GM23248 (cell line): ENCODE measurements around the gene LMO2. TPM values are rescaled to one million over a fixed set of nuclear protein-coding genes. Genes with fewer than 3 reads are reported as not detected.
A peak's percentile ranks its signal among the peaks of the same experiment; 100 is the strongest.

Experiments
- DNase-seq: peaks from one replicate; pipeline ENCODE4 v3.0.0-alpha.2; 2015
- H2AFZ ChIP-seq: fragments of 200-600 bp; sonication (generic); 2 replicates; pipeline ENCODE4 v1.6.1; 2016; ENCODE audit warnings: antibody characterized with exemption
- H3F3A ChIP-seq: fragments of 200-600 bp; sonication (generic); 2 replicates; pipeline ENCODE4 v1.6.1; 2016; ENCODE audit warnings: mild to moderate bottlenecking, antibody characterized with exemption, mixed run types; ENCODE audit not compliant: insufficient read depth
- H3K27ac ChIP-seq: fragments of 200-600 bp; sonication (generic); 2 replicates; pipeline ENCODE4 v1.5.1; 2016; ENCODE audit warnings: mild to moderate bottlenecking
- H3K27me3 ChIP-seq: fragments of 200-600 bp; sonication (generic); replicated peaks from 2 replicates; pipeline ENCODE4 v1.6.1; 2016; ENCODE audit warnings: mild to moderate bottlenecking; ENCODE audit not compliant: insufficient read depth
- H3K36me3 ChIP-seq: fragments of 200-600 bp; sonication (generic); 2 replicates; pipeline ENCODE4 v1.6.1; 2016; ENCODE audit warnings: low read depth, mild to moderate bottlenecking
- H3K4me1 ChIP-seq: fragments of 200-600 bp; sonication (generic); 2 replicates; pipeline ENCODE4 v1.6.1; 2016; ENCODE audit warnings: mild to moderate bottlenecking; ENCODE audit not compliant: insufficient read depth
- H3K4me2 ChIP-seq: fragments of 200-600 bp; sonication (generic); one replicate; pipeline ENCODE4 v1.6.1; 2016; ENCODE audit warnings: mild to moderate bottlenecking; ENCODE audit not compliant: unreplicated experiment
- H3K4me3 ChIP-seq: fragments of 200-600 bp; sonication (generic); 2 replicates; pipeline ENCODE4 v1.5.1; 2016; ENCODE audit warnings: mild to moderate bottlenecking
- H3K79me2 ChIP-seq: fragments of 200-600 bp; sonication (generic); 2 replicates; pipeline ENCODE4 v1.6.1; 2016; ENCODE audit warnings: mild to moderate bottlenecking; ENCODE audit not compliant: insufficient read depth
- H3K9ac ChIP-seq: fragments of 200-600 bp; sonication (generic); 2 replicates; pipeline ENCODE4 v1.6.1; 2016; ENCODE audit warnings: mild to moderate bottlenecking
- H3K9me2 ChIP-seq: fragments of 200-600 bp; sonication (generic); 2 replicates; pipeline ENCODE4 v1.6.1; 2016; ENCODE audit warnings: mixed run types, mild to moderate bottlenecking, moderate library complexity; ENCODE audit not compliant: insufficient read depth
- H3K9me3 ChIP-seq: fragments of 200-600 bp; sonication (generic); one replicate; pipeline ENCODE4 v1.6.1; 2017; ENCODE audit warnings: low read depth
- H4K20me1 ChIP-seq: fragments of 200-600 bp; sonication (generic); 2 replicates; pipeline ENCODE4 v1.6.0; 2016; ENCODE audit not compliant: insufficient read depth
- EZH2 ChIP-seq: fragments of 200-600 bp; sonication (generic); IDR thresholded peaks from 2 replicates; pipeline ENCODE4 v1.6.1; 2018; ENCODE audit warnings: antibody characterized with exemption, mild to moderate bottlenecking; ENCODE audit not compliant: insufficient read depth, poor library complexity, severe bottlenecking
- EZH2phosphoT487 ChIP-seq: fragments of 200-600 bp; sonication (generic); IDR thresholded peaks from 2 replicates; pipeline ENCODE4 v1.6.1; 2018; ENCODE audit warnings: antibody characterized with exemption, moderate library complexity, mild to moderate bottlenecking, low read depth; ENCODE audit not compliant: insufficient read depth
- WGBS, 2 experiments: methylation state at CpG; one replicate each; pipeline ENCODE4 v1.1.6; 2015 to 2017; ENCODE audit warnings: low lambda C conversion rate in 2 of 2, low coverage in 1 of 2; ENCODE audit errors: missing lambda C conversion rate in 2 of 2; 5-methylcytosine and 5-hydroxymethylcytosine counted together
- in situ Hi-C: fragments of 300-500 bp; cut with MboI; formaldehyde crosslinking; loops from 2 replicates; pipeline ENCODE4 v1.15.0; 2020
- polyA plus RNA-seq: library from polyadenylated mRNA; unstranded; fragments of >200 nt; fragmentation: Nextera tagmentation; extraction: Ambion mirVana; gene quantifications from 2 replicates; pipeline ENCODE4 v1.2.1, GENCODE V29; 2016
- total RNA-seq: library from RNA; depleted of rRNA; stranded (reverse); fragments of >200 nt; shearing (Covaris generic); gene quantifications from 2 replicates; pipeline ENCODE4 v1.2.3, GENCODE V29; 2014

Gene LMO2
- total and polyA plus RNA-seq, 2 experiments from 2014 or later = not detected

DNA sequence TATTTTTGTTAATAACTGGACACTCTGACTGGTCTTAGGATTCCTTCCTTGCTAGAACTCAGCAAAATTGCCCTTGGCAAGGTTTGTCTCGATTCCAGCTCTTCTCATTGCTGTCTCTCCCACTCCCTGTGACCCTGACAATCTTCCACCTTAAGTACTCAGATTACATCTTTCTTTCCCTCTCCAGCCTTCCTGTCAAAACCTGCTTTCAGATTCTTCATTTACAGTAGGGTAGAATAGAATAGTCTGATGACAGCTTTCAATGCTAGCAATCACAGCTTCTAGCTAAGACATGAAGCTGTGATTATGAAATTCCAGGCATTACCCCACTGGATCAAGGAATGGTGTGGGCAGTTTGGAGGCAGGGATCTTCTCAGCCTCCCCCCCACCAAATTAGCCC lies 39.2 kb upstream of the LMO2 start:
- DNase-seq = no peak
- Histone ChIP-seq H3K4me3 (no peak overlapping the region), H3K4me1 (peaks cover 9% of the 10 kb centered on the region), H4K20me1 (no peaks in the 10 kb centered on the region), H3K9me2 (no peaks in the 10 kb centered on the region), H3K4me2 (no peak overlapping the region), H3K9me3 (no peaks in the 10 kb centered on the region), H2AFZ (no peak overlapping the region), H3K27ac (no peak overlapping the region), H3K36me3 (no peaks in the 10 kb centered on the region), H3K27me3 (peaks cover 6% of the 10 kb centered on the region; the same call in 1 of the 2 replicates), H3F3A (peaks cover 19% of the 10 kb centered on the region), H3K79me2 (no peaks in the 10 kb centered on the region), H3K9ac (no peak overlapping the region)
- WGBS, 2 experiments = 52 to 63% methylated on average over 1 of the region's 1 CpG
- TF ChIP-seq EZH2 (no peak), EZH2phosphoT487 (no peak)
- in situ Hi-C loops = no loop called here

- H3K4me1 ChIP-seq = peaks cover 9% of the 10 kb centered on the region
- no peak for TF ChIP-seq EZH2phosphoT487
- no peak for TF ChIP-seq EZH2
- peak overlapping the region; percentile 54 for H2AFZ ChIP-seq
- H3K4me3 ChIP-seq = no peak overlapping the region
- H3K9me3 ChIP-seq = no peaks in the 10 kb centered on the region
- H3K36me3 ChIP-seq = no peaks in the 10 kb centered on the region
- H3F3A ChIP-seq = peaks cover 19% of the 10 kb centered on the region
- no peak overlapping the region for H3K9ac ChIP-seq
- DNase-seq = peak; percentile 66
- H3K9me2 ChIP-seq = no peaks in the 10 kb centered on the region
- H3K27ac ChIP-seq = no peak overlapping the region
- H4K20me1 ChIP-seq = no peaks in the 10 kb centered on the region
- 30 to 31% methylated on average over 7 of the region's 7 CpGs for WGBS, 2 experiments
- peak overlapping the region; percentile 25 for H3K4me2 ChIP-seq
- H3K79me2 ChIP-seq = no peaks in the 10 kb centered on the region
- H3K27me3 ChIP-seq = peaks cover 11% of the 10 kb centered on the region; the same call in 1 of the 2 replicates
- in situ Hi-C loops = no loop called here
Measured at GRCh38 chr11:33930317-33931021, 38.6 kb upstream of the LMO2 start.

DNA sequence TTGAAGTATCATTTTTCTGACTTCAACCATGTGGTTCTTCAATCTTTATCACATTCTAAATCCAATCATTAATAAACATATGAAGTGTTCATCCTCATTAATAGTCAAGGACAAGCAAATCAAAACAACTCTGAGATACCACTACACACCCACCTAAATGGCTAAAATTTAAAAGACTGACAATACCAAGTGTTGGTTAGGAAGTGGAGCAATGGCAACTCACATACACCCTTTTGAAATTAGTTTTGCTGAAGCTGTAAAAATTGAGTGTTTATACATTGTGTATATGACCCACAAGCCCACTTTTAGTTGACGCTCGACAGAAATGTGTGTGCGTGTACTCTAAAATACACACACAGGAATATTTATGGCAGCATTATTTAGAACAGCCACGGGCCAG lies 36.7 kb upstream of the LMO2 start:
- Histone ChIP-seq H3K36me3 (no peaks in the 10 kb centered on the region), H3K4me2 (no peak overlapping the region), H3F3A (peaks cover 19% of the 10 kb centered on the region), H2AFZ (no peak overlapping the region), H3K27me3 (peaks cover 25% of the 10 kb centered on the region), H3K9me3 (no peaks in the 10 kb centered on the region), H3K4me1 (peaks cover 9% of the 10 kb centered on the region), H4K20me1 (no peaks in the 10 kb centered on the region), H3K9me2 (no peaks in the 10 kb centered on the region), H3K4me3 (no peak overlapping the region), H3K9ac (no peak overlapping the region), H3K79me2 (no peaks in the 10 kb centered on the region), H3K27ac (no peak overlapping the region)
- WGBS, 2 experiments = 78 to 89% methylated on average over 4 of the region's 4 CpGs
- in situ Hi-C loops = no loop called here
- no peak for TF ChIP-seq EZH2
- no peak for TF ChIP-seq EZH2phosphoT487
- DNase-seq = no peak

DNA sequence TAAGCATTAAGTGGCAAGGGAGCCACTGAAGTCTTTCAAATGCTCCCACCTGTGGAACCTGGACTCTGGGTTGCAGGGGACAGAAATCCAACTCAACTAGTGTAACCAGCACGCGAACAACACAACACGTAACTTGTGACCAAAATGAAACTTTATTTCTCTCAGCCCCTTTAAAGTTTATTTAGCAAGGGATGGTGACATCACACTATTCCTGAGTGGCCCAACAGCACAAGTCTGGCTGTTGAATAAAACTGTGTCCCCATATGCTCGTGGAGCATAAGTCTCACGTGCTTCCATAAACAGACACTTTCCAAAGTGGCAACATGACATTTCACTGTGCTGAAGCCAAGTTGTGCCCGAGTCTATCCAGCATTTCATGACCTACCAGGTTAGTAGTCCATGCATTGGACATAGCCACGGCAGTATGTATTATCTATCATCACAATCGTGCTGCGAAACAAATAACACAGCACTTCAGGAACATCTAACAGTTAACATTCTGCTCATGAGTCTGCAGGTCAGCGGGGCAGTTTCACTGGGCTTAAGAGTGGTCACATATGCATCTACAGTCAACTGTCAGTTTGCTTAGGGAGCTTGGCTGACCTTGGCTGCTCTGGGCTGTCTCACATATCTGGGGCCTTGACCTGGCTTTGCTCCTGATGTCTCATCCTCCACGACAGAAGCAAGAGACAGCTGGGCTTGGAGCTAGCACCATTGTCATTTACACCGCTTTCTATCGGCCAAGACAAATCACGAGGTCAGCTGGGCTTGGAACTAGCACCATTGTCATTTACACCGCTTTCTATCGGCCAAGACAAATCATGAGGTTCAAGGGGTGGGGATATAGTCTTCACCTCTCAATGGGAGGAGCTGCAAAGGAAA lies 35.0 kb upstream of the LMO2 start:
- H3K27ac ChIP-seq = no peak overlapping the region
- peaks cover 19% of the 10 kb centered on the region for H3F3A ChIP-seq
- H3K27me3 ChIP-seq = peaks cover 40% of the 10 kb centered on the region
- no peaks in the 10 kb centered on the region for H4K20me1 ChIP-seq
- H3K4me3 ChIP-seq = no peak overlapping the region
- peaks cover 9% of the 10 kb centered on the region for H3K4me1 ChIP-seq
- H3K36me3 ChIP-seq = no peaks in the 10 kb centered on the region
- no peak for TF ChIP-seq EZH2
- TF ChIP-seq EZH2phosphoT487 = no peak
- no peak overlapping the region for H3K9ac ChIP-seq
- WGBS, 2 experiments = 79 to 80% methylated on average over 16 of the region's 16 CpGs
- no peak overlapping the region for H2AFZ ChIP-seq
- H3K79me2 ChIP-seq = no peaks in the 10 kb centered on the region
- in situ Hi-C loops = no loop called here
- no peak overlapping the region for H3K4me2 ChIP-seq
- no peaks in the 10 kb centered on the region for H3K9me2 ChIP-seq
- no peak for DNase-seq
- no peaks in the 10 kb centered on the region for H3K9me3 ChIP-seq
